K562 (cell line): ENCODE results near the gene AFF1. TPM values are rescaled to one million over a fixed set of nuclear protein-coding genes. Genes with fewer than 3 reads are reported as not detected.

Experiments used
- ATAC-seq: fragments of 200-7000 bp; cut with Tn5 transposase; 3 replicates; pipeline ENCODE4 v1.9.1; 2020; ENCODE audit warnings: moderate library complexity
- BruUV-seq: library from RNA; stranded (reverse); fragments of 400-500 nt; replicated peaks from 2 replicates; lab custom pipeline; 2021; lab: Mats Ljungman, UMichigan
- CTCF ChIA-PET: fragments of 300-600 bp; formaldehyde crosslinking; extraction: SDS; loops from one replicate; lab custom pipeline; 2021; ENCODE audit warnings: low intra/inter-chr PET ratio; lab: Yijun Ruan, JAX
- POLR2A ChIA-PET: fragments of 300-600, 350-650 bp; sonication (Branson Sonifier 250); formaldehyde crosslinking; extraction: SDS; loops from one replicate; lab custom pipeline; 2021; ENCODE audit warnings: antibody characterized with exemption, inconsistent platforms; lab: Yijun Ruan, JAX
- DNase-seq, 4 experiments: peaks; one replicate each; pipeline versions ENCODE4 v3.0.0 to v3.0.0-alpha.2; 2011 to 2018; ENCODE audit warnings: low spot score in 3 of 4, mixed read lengths in 3 of 4; ENCODE audit errors: extremely low read depth in 1 of 4
- FAIRE-seq: peaks from 2 replicates; lab custom pipeline; 2011; peaks lifted over from hg19 to GRCh38; lab: Jason Lieb, UNC
- H2AFZ ChIP-seq: 2 replicates; pipeline ENCODE4 v1.6.0; 2011; ENCODE audit warnings: low read depth, low read length, control low read depth, inconsistent platforms
- H3K27ac ChIP-seq: fragments of 200-600 bp; 3 replicates; pipeline ENCODE4 v1.8.0; 2011; ENCODE audit warnings: low read depth, mild to moderate bottlenecking, control low read depth, inconsistent platforms, low read length, moderate library complexity, mixed read lengths; ENCODE audit errors: extremely low read depth
- H3K27me3 ChIP-seq, 2 experiments: fragments of 300-600 bp in 1 of 2; 2 replicates in 1 of 2; 3 replicates in 1 of 2; pipeline versions ENCODE4 v1.6.0 to v1.8.0; 2011; ENCODE audit warnings: inconsistent platforms in 2 of 2, low read length in 2 of 2, mild to moderate bottlenecking in 1 of 2, mixed read lengths in 1 of 2, moderate library complexity in 1 of 2; ENCODE audit not compliant: control insufficient read depth in 2 of 2, insufficient read depth in 2 of 2
- H3K36me3 ChIP-seq: fragments of 300-600 bp; 3 replicates; pipeline ENCODE4 v1.8.0; 2011; ENCODE audit warnings: mild to moderate bottlenecking, low read length, inconsistent platforms; ENCODE audit not compliant: control insufficient read depth, insufficient read depth
- H3K4me1 ChIP-seq, 2 experiments: fragments of 200-600 bp in 1 of 2; replicated peaks in 1 of 2; 2 replicates in 1 of 2; 3 replicates in 1 of 2; pipeline versions ENCODE4 v1.5.1 to v1.8.0; 2011; ENCODE audit warnings: inconsistent platforms in 2 of 2, low read length in 2 of 2, mild to moderate bottlenecking in 1 of 2, mixed read lengths in 1 of 2, moderate library complexity in 1 of 2; ENCODE audit not compliant: control insufficient read depth in 2 of 2, insufficient read depth in 2 of 2
- H3K4me2 ChIP-seq: 2 replicates; pipeline ENCODE4 v1.6.1; 2011; ENCODE audit warnings: low read length, control low read depth, inconsistent platforms, mixed read lengths; ENCODE audit not compliant: insufficient read depth
- H3K4me3 ChIP-seq: fragments of 200-600 bp; sonication (generic), shearing (Covaris generic); 2 replicates; pipeline ENCODE4 v1.5.1; 2016; ENCODE audit warnings: control low read depth, inconsistent platforms
- H3K79me2 ChIP-seq: fragments of 200-600 bp; 3 replicates; pipeline ENCODE4 v1.8.0; 2011; ENCODE audit warnings: low read length, inconsistent platforms; ENCODE audit not compliant: control insufficient read depth, insufficient read depth
- H3K9ac ChIP-seq, 2 experiments: 2 replicates each; pipeline versions ENCODE4 v1.6.0 to v1.6.1; 2011; ENCODE audit warnings: low read depth in 2 of 2, low read length in 2 of 2, control low read depth in 1 of 2, inconsistent platforms in 1 of 2, mild to moderate bottlenecking in 1 of 2, mixed read lengths in 1 of 2; ENCODE audit not compliant: insufficient read depth in 1 of 2
- H3K9me1 ChIP-seq: one replicate; pipeline ENCODE4 v1.6.0; 2011; ENCODE audit warnings: inconsistent platforms, mild to moderate bottlenecking, low read length, moderate library complexity; ENCODE audit not compliant: control insufficient read depth, insufficient read depth
- H3K9me3 ChIP-seq: replicated peaks from 2 replicates; pipeline ENCODE4 v1.5.1; 2011; ENCODE audit warnings: low read depth, low read length, inconsistent platforms; ENCODE audit not compliant: control insufficient read depth, insufficient read depth
- H4K20me1 ChIP-seq: replicated peaks from 2 replicates; pipeline ENCODE4 v1.6.1; 2011; ENCODE audit warnings: low read length, inconsistent platforms, mixed read lengths; ENCODE audit not compliant: control insufficient read depth, insufficient read depth
- E2F3 ChIP-seq: fragments of 250-450 bp; sonication (Bioruptor Pico); IDR thresholded peaks from 2 replicates; pipeline ENCODE4 v1.4.0; 2020; ENCODE audit warnings: mild to moderate bottlenecking
- GATAD2A ChIP-seq: fragments of 450-650 bp; IDR thresholded peaks from 2 replicates; pipeline ENCODE4 v1.6.1; 2017
- MTA1 ChIP-seq: fragments of 450-650 bp; IDR thresholded peaks from 2 replicates; pipeline ENCODE4 v1.6.1; 2017; ENCODE audit warnings: borderline replicate concordance
- WGBS: fragments of 100-300 bp; shearing (Covaris generic); methylation state at CpG from one replicate; pipeline ENCODE4 v1.1.6; 2016; ENCODE audit warnings: low coverage, mixed read lengths; ENCODE audit not compliant: insufficient coverage; ENCODE audit errors: missing lambda C conversion rate; 5-methylcytosine and 5-hydroxymethylcytosine counted together
- in situ Hi-C: fragments of 300-500 bp; cut with MboI; formaldehyde crosslinking; loops from 4 replicates; pipeline ENCODE4 v1.15.0; 2018; ENCODE audit warnings: inconsistent platforms, mixed read lengths
- intact Hi-C: fragments of 100-400 bp; cut with micrococcal nuclease; formaldehyde crosslinking; loops from 2 replicates; pipeline ENCODE4 v1.14.2; 2022
- polyA plus RNA-seq, 8 experiments: library from polyadenylated mRNA; depleted of rRNA in 4 of 8; stranded (reverse) in 5 of 8; unstranded in 3 of 8; fragments of >200 nt; fragmentation: Nextera tagmentation in 2 of 8; fragmentation: Illumina TruSeq in 1 of 8; extraction: Ambion mirVana in 2 of 8; extraction: Trizol in 1 of 8; gene quantifications; 2 replicates each; pipeline versions ENCODE4 v1.2.1 to v1.2.3, GENCODE V29; 2011 to 2014; ENCODE audit warnings: inconsistent platforms in 1 of 8, missing spikeins in 1 of 8
- total RNA-seq, 7 experiments: library from RNA; depleted of rRNA in 6 of 7; stranded (reverse); fragments of >200 nt in 6 of 7; fragmentation: Illumina TruSeq in 2 of 7; extraction: Trizol in 2 of 7; gene quantifications; 2 replicates each; pipeline versions ENCODE4 v1.2.1 to v1.2.3, GENCODE V29; 2011 to 2021; ENCODE audit warnings: low replicate concordance in 1 of 7
- TF ChIP-seq, protein P1 (sequence below), 3 experiments: IDR thresholded peaks in 2 of 3; conservative IDR thresholded peaks in 1 of 3; 2 replicates each; pipeline ENCODE4 v1.5.1; 2011 to 2012; ENCODE audit warnings: low read length in 3 of 3, mild to moderate bottlenecking in 3 of 3, control low read depth in 2 of 3, improper control_type of control experiment in 1 of 3, inconsistent platforms in 1 of 3, low read depth in 1 of 3, mixed read lengths in 1 of 3, moderate library complexity in 1 of 3; ENCODE audit not compliant: insufficient read depth in 2 of 3

The AFF1 gene
- total and polyA plus RNA-seq, 9 of the 15 experiments (the other 6 are each of a cell fraction or from before 2014, with no cell fraction given) = 4.1 to 47.5 (median 17.2) TPM

GRCh38 chr4:87132035-87132434 is 197.2 kb downstream of the AFF1 start:
- ChIA-PET POLR2A (interaction anchor here (0.6 to 1.1 kb wide), 2 partner anchors 9 to 12 kb away, joined by 3 to 5 read pairs; no protein-coding TSS in a partner anchor), CTCF (no interaction called here)
- Histone ChIP-seq H3K27me3 (no peaks in the 10 kb centered on the region), H4K20me1 (no peaks in the 10 kb centered on the region; the same call in 1 of the 2 replicates), H3K27ac (no peak overlapping the region), H3K4me2 (no peak overlapping the region), H3K9me1 (no peaks in the 10 kb centered on the region), H3K9ac (no peak overlapping the region), H3K79me2 (no peaks in the 10 kb centered on the region), H3K9me3 (no peaks in the 10 kb centered on the region), H3K4me1 (peaks cover 0 to 3% of the 10 kb centered on the region in 2 experiments; a peak in 1 of 5 replicates), H2AFZ (no peak overlapping the region), H3K36me3 (peaks cover 96% of the 10 kb centered on the region), H3K4me3 (no peak overlapping the region)
- DNase-seq (no peak), ATAC-seq (no peak), FAIRE-seq (no peak)
- BruUV-seq = no TSS peak
- TF ChIP-seq, protein P1, sequence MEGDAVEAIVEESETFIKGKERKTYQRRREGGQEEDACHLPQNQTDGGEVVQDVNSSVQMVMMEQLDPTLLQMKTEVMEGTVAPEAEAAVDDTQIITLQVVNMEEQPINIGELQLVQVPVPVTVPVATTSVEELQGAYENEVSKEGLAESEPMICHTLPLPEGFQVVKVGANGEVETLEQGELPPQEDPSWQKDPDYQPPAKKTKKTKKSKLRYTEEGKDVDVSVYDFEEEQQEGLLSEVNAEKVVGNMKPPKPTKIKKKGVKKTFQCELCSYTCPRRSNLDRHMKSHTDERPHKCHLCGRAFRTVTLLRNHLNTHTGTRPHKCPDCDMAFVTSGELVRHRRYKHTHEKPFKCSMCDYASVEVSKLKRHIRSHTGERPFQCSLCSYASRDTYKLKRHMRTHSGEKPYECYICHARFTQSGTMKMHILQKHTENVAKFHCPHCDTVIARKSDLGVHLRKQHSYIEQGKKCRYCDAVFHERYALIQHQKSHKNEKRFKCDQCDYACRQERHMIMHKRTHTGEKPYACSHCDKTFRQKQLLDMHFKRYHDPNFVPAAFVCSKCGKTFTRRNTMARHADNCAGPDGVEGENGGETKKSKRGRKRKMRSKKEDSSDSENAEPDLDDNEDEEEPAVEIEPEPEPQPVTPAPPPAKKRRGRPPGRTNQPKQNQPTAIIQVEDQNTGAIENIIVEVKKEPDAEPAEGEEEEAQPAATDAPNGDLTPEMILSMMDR (IDR thresholded peaks at IDR 0.05 in 2 of 3, conservative IDR thresholded peaks at IDR 0.05 in 1 of 3; ENCODE audit: insufficient read depth in 2 of 3, low read depth in 1 of 3, low read length in 3 of 3) = no peak
- TF ChIP-seq E2F3 (CRISPR knock-in tag) (no peak), GATAD2A (no peak), MTA1 (no peak)
- intact Hi-C loops = no loop called here
- in situ Hi-C loops = no loop called here
- WGBS = 94% methylated on average over 8 of the region's 8 CpGs
